Measurements from ENCODE around the gene DCAF15. TPM values are rescaled to one million over a fixed set of nuclear protein-coding genes. Genes with fewer than 3 reads are reported as not detected.

Gene DCAF15
- total and polyA plus RNA-seq, 2 donors from 2014 or later, result 21.9 to 35.5 TPM

- intact Hi-C loops (cut with DNase I), result no loop called here
- no peak overlapping the region for H3K4me3 ChIP-seq (ENCODE audit: low read length in 3 of 3)
- no peaks in the 10 kb centered on the region for H3K27me3 ChIP-seq (ENCODE audit: control insufficient read depth, insufficient read depth, low read length)
- peaks cover 0 to 11% (median 10%) of the 10 kb centered on the region in 3 donors for H3K4me1 ChIP-seq (ENCODE audit: control insufficient read depth in 2 of 3, insufficient read depth in 2 of 3, low read depth in 1 of 3, low read length in 3 of 3)
- no peak overlapping the region for H3K27ac ChIP-seq (ENCODE audit: low read depth in 2 of 2, low read length in 2 of 2)
- no peaks in the 10 kb centered on the region for H3K9me3 ChIP-seq (ENCODE audit: control insufficient read depth in 2 of 3, insufficient read depth in 1 of 3, low read length in 3 of 3)
- no peak for TF ChIP-seq CTCF (IDR thresholded peaks at IDR 0.05; ENCODE audit: borderline replicate concordance, extremely low read depth, insufficient read depth)
- peaks cover 0 to 24% (median 8%) of the 10 kb centered on the region in 3 donors for H3K36me3 ChIP-seq (ENCODE audit: control insufficient read depth in 2 of 3, insufficient read depth in 3 of 3, low read length in 3 of 3)
- DNase-seq (no peak), FAIRE-seq (no peak)
- H3K9ac ChIP-seq (ENCODE audit: low read length in 3 of 3), result no peak overlapping the region
Measured at GRCh38 chr19:13957051-13957450, 4.7 kb downstream of the DCAF15 start.

- FAIRE-seq, result no peak
- H3K4me3 ChIP-seq (ENCODE audit: low read length in 3 of 3), result no peak overlapping the region
- TF ChIP-seq CTCF (IDR thresholded peaks at IDR 0.05; ENCODE audit: borderline replicate concordance, extremely low read depth, insufficient read depth), result no peak
- H3K27ac ChIP-seq (ENCODE audit: low read depth in 2 of 2, low read length in 2 of 2), result no peak overlapping the region
- intact Hi-C loops (cut with DNase I), result no loop called here
- no peaks in the 10 kb centered on the region for H3K27me3 ChIP-seq (ENCODE audit: control insufficient read depth, insufficient read depth, low read length)
- peaks cover 0 to 8% (median 8%) of the 10 kb centered on the region in 3 donors for H3K4me1 ChIP-seq (ENCODE audit: control insufficient read depth in 2 of 3, insufficient read depth in 2 of 3, low read depth in 1 of 3, low read length in 3 of 3)
- no peak for DNase-seq
- no peak overlapping the region for H3K9ac ChIP-seq (ENCODE audit: low read length in 3 of 3)
- peaks cover 0 to 24% (median 8%) of the 10 kb centered on the region in 3 donors for H3K36me3 ChIP-seq (ENCODE audit: control insufficient read depth in 2 of 3, insufficient read depth in 3 of 3, low read length in 3 of 3)
- H3K9me3 ChIP-seq (ENCODE audit: control insufficient read depth in 2 of 3, insufficient read depth in 1 of 3, low read length in 3 of 3), result no peaks in the 10 kb centered on the region
Measured at GRCh38 chr19:13958043-13958442, 5.7 kb downstream of the DCAF15 start.

- no peak for FAIRE-seq
- no peaks in the 10 kb centered on the region for H3K27me3 ChIP-seq (ENCODE audit: control insufficient read depth, insufficient read depth, low read length)
- H3K9me3 ChIP-seq (ENCODE audit: control insufficient read depth in 2 of 3, insufficient read depth in 1 of 3, low read length in 3 of 3), result no peaks in the 10 kb centered on the region
- intact Hi-C loops (cut with DNase I), result no loop called here
- H3K27ac ChIP-seq (ENCODE audit: low read depth in 2 of 2, low read length in 2 of 2), result no peak overlapping the region
- H3K36me3 ChIP-seq (ENCODE audit: control insufficient read depth in 2 of 3, insufficient read depth in 3 of 3, low read length in 3 of 3), result peaks cover 0 to 24% (median 8%) of the 10 kb centered on the region in 3 donors
- H3K4me3 ChIP-seq (ENCODE audit: low read length in 3 of 3), result no peak overlapping the region
- no peaks in the 10 kb centered on the region for H3K4me1 ChIP-seq (ENCODE audit: control insufficient read depth in 2 of 3, insufficient read depth in 2 of 3, low read depth in 1 of 3, low read length in 3 of 3)
- H3K9ac ChIP-seq (ENCODE audit: low read length in 3 of 3), result no peak overlapping the region
- TF ChIP-seq CTCF (IDR thresholded peaks at IDR 0.05; ENCODE audit: borderline replicate concordance, extremely low read depth, insufficient read depth), result no peak
- DNase-seq, result no peak
Measured at GRCh38 chr19:13959141-13959961, 7.0 kb downstream of the DCAF15 start.

All from kidney (tissue), 14 donors.